Activated T-helper 1 cell treated with anti-CD3 and anti-CD28 coated beads, Interleukin-2, amount 50 U/mL, for 16 hours (primary cell): ENCODE results near the gene NEBL.

Experiments used
- DNase-seq, 2 donors: peaks; one replicate each; pipeline ENCODE4 v3.0.0-alpha.2; 2020; ENCODE audit warnings: low read depth in 1 of 2, low spot score in 1 of 2

Gene NEBL

DNA sequence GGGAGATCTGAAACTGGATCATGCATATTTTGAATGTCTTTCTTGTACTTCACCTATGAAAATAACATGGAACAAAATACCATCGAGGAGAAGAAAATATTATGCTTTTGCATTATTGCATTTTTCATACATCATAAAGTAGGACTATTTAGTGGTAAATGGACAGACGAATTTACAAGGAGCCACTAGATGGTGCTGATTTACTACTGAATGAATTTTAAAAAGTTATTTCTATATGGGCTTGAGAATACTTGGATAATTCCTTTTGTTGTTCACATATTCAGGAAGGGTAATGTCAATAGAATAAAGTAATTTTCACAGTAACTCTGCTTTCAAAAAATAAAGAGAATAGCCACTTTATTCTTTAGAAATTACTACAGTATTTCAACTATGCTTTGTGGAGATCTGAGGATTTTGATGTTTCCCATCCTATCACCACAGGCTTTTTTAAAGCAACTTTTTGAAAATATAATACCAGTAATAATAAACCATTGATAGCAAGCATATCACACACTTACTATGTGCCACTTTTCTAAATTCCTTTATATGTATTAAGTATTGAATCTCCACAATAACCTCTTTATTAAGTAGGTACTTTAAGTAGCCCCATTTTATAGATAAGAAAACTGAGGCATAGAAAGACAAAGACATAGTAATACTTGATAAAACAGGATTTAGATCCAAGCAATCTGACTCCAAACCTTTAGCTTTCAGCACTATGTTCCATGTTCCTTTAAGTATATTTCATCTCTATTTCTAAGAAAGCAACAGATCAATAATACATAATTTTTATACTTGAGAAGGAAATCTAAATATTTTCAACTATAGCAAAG is 38.6 kb downstream of the NEBL start:
- DNase-seq: no peak

GRCh38 chr10:20856484-20856883 is 40.6 kb downstream of the NEBL start:
- no peak for DNase-seq

DNA sequence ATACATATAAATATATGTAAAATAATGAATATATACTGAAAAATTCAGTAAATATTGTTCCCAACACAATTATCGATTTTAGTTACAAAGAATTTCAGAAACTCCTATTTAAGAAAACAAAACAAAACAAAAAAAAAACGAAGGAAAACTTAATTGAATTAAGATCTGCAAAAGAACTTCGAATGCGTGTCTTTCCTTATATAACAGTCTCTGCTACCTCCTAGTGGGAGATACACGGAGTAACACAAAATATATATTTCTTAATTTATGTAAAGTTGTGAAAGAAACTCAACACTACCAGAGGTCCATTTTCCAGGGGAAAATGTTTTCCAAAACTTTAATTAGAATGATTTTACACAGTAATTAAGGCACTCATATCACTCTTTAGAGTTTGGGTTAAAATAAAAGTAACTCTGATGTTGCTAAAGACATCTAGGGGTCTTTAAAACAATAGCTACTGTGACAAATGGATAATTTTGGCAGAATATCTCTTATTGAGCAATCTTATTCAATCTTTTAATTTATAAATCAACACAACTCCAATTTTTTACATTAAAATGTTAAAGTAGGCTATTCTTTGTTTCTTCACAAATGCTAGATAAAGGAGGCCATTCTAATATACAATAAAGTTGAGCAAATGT is 41.6 kb downstream of the NEBL start:
- DNase-seq: no peak

GRCh38 chr10:20853276-20853675 is 43.8 kb downstream of the NEBL start:
- DNase-seq: no peak

- no peak for DNase-seq
Measured at GRCh38 chr10:20852303-20852702, 44.8 kb downstream of the NEBL start.

GRCh38 chr10:20847512-20847911 is 49.6 kb downstream of the NEBL start:
- no peak for DNase-seq

GRCh38 chr10:20846263-20846662 is 50.8 kb downstream of the NEBL start:
- DNase-seq: no peak

- no peak for DNase-seq
Measured at GRCh38 chr10:20841419-20841818, 55.7 kb downstream of the NEBL start.

- DNase-seq: no peak
Measured at GRCh38 chr10:20839910-20840309, 57.2 kb downstream of the NEBL start.

GRCh38 chr10:20839141-20839540 is 58.0 kb downstream of the NEBL start:
- no peak for DNase-seq

DNA sequence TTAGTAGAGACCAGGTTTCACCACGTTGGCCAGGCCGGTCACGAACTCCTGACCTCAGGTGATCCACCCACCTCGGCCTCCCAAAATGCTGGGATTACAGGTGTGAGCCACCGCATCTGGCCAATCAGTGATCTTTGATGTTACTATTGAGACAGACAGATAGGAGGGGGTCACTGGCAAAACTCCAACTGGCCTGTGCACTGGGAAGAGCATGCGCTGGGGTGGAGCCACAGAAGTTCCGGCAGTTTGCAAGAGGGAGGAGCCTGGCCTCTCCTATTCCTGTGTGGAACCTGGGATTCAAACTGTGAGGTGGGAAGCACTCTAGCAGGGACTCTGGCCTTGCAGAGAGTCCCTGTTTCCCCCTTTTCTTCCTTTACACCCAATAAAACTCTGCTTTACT is 60.7 kb downstream of the NEBL start:
- no peak for DNase-seq

DNA sequence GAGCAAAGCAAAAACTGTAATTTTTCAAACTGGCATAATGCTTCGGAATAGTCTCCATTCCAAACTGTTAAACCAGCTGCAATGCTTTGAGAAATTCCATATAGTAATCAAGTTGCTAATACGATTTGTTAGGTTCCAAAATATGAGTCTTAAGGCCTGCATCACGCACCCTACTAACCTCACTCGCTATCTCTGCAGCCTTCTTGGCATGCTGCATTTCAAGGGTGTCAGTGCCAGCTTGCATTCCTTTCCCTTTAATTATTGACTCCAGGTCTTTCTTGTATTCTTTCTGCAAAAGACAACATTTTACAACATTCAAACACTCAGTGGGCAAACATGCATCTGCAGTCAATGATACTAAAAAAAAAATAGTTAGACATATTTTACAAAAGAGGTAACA is 61.8 kb downstream of the NEBL start:
- DNase-seq: no peak

DNA sequence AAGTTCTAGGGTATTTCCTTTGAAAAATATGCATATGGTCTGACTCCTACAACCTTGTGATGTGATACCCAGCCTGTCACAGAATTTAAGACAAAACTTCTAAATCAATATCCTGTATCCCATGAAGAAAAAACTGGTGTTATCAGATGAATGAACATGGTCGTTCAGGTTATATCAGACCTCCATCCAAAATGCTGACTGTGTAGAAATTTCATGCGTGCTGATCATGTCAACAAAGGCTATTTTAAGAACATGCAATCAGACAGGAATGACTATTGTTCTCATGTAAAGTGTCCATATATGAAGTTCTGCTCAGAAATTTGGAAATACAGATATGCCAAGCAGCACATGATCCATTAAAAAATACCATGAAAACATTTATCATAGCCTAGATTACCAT is 62.3 kb downstream of the NEBL start:
- DNase-seq: no peak

- DNase-seq: no peak
Measured at GRCh38 chr10:20822825-20823224, 74.3 kb downstream of the NEBL start.

- DNase-seq: no peak
Measured at GRCh38 chr10:20817646-20818045, 79.5 kb downstream of the NEBL start.

DNA sequence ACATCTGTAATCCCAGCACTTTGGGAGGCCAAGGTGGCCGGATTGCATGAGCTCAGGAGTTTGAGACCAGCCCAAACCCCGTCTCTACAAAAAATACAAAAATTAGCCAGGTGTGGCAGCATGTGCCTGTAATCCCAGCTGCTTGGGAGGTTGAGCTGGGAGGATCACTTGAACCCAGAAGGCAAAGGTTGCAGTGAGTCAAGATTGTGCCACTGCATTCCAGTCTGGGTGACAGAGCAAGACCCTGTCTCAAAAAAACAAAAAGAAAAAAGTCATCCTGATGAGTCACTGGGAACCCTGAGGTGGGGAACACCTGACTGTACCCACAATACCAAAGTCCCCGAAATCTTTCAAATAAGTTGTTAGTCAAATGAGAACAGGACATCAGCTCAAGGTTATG is 80.0 kb downstream of the NEBL start:
- no peak for DNase-seq

- DNase-seq: no peak
Measured at GRCh38 chr10:20814116-20814515, 83.0 kb downstream of the NEBL start.

GRCh38 chr10:20811131-20811530 is 86.0 kb downstream of the NEBL start:
- DNase-seq: no peak

- no peak for DNase-seq
Measured at GRCh38 chr10:20809631-20810030, 87.5 kb downstream of the NEBL start.

GRCh38 chr10:20806487-20806886 is 90.6 kb downstream of the NEBL start:
- no peak for DNase-seq

- no peak for DNase-seq
Measured at GRCh38 chr10:20797290-20797689, 99.8 kb downstream of the NEBL start.

- DNase-seq: no peak
Measured at GRCh38 chr10:20795391-20795790, 101.7 kb downstream of the NEBL start.

GRCh38 chr10:20785174-20785573 is 111.9 kb downstream of the NEBL start:
- no peak for DNase-seq
